ENCODE data around the gene GPR50. TPM values are rescaled to one million over a fixed set of nuclear protein-coding genes. Genes with fewer than 3 reads are reported as not detected.

Gene GPR50
- total RNA-seq: not detected

GRCh38 chrX:151176231-151176750, at the start of gene GPR50:
TSS of gene GPR50 (plus strand) at chrX:151176584. CDS start at chrX:151176722, 138 bp downstream.
- H3K9me3 ChIP-seq: no peaks in the 10 kb centered on the region
- ATAC-seq (no peak), DNase-seq (no peak)
- in situ Hi-C loops (cut with MboI; ENCODE audit: low sequenced_read_pairs in 4 of 4): no loop called here
- H3K36me3 ChIP-seq: no peaks in the 10 kb centered on the region
- H3K4me1 ChIP-seq: no peaks in the 10 kb centered on the region
- TF ChIP-seq, protein P1, sequence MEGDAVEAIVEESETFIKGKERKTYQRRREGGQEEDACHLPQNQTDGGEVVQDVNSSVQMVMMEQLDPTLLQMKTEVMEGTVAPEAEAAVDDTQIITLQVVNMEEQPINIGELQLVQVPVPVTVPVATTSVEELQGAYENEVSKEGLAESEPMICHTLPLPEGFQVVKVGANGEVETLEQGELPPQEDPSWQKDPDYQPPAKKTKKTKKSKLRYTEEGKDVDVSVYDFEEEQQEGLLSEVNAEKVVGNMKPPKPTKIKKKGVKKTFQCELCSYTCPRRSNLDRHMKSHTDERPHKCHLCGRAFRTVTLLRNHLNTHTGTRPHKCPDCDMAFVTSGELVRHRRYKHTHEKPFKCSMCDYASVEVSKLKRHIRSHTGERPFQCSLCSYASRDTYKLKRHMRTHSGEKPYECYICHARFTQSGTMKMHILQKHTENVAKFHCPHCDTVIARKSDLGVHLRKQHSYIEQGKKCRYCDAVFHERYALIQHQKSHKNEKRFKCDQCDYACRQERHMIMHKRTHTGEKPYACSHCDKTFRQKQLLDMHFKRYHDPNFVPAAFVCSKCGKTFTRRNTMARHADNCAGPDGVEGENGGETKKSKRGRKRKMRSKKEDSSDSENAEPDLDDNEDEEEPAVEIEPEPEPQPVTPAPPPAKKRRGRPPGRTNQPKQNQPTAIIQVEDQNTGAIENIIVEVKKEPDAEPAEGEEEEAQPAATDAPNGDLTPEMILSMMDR (IDR thresholded peaks at IDR 0.05 in 4 of 5, conservative IDR thresholded peaks at IDR 0.05 in 1 of 5): no peak
- no peak for TF ChIP-seq POLR2A (IDR thresholded peaks at IDR 0.05)
- intact Hi-C loops (cut with DNase I; ENCODE audit: low total_unique reads): no loop called here
- H3K27ac ChIP-seq: no peak within 1 kb of the TSS
- H3K4me3 ChIP-seq: no peak within 1 kb of the TSS
- peaks cover 7 to 45% (median 15%) of the 10 kb centered on the region in 3 donors for H3K27me3 ChIP-seq

DNA sequence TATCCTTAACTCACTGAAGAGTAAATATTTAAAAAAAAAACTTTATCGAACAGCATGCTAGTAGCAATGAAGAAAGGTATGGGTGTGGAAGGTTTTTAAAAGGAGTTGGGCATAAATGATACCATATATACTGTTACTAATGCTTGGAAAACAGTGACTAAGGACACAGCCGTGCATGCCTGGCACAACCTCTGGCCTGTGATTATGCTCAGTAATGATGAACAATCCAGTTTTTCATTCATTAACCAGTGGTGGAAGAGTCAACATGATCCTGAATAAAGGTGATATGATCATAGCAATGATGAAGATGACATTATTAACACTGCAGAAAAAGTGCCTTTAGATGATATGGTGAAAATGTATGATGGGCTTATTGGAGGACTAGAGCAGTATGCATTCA, 43.9 kb upstream of the GPR50 start:
- no peaks in the 10 kb centered on the region for H3K9me3 ChIP-seq
- TF ChIP-seq POLR2A (IDR thresholded peaks at IDR 0.05): no peak
- TF ChIP-seq, protein P1 (IDR thresholded peaks at IDR 0.05 in 4 of 5, conservative IDR thresholded peaks at IDR 0.05 in 1 of 5): no peak
- no peak overlapping the region for H3K4me3 ChIP-seq
- H3K36me3 ChIP-seq: no peaks in the 10 kb centered on the region
- ATAC-seq (no peak), DNase-seq (no peak)
- no peak overlapping the region for H3K27ac ChIP-seq
- H3K4me1 ChIP-seq: no peaks in the 10 kb centered on the region
- intact Hi-C loops (cut with DNase I; ENCODE audit: low total_unique reads) (no loop called here), in situ Hi-C loops (cut with MboI; ENCODE audit: low sequenced_read_pairs in 4 of 4) (no loop called here)
- H3K27me3 ChIP-seq: no peaks in the 10 kb centered on the region

- Histone ChIP-seq H3K4me1 (no peaks in the 10 kb centered on the region), H3K27me3 (no peaks in the 10 kb centered on the region), H3K9me3 (no peaks in the 10 kb centered on the region), H3K36me3 (no peaks in the 10 kb centered on the region), H3K27ac (no peak overlapping the region), H3K4me3 (no peak overlapping the region)
- ATAC-seq (peak; percentile 51 to 74), DNase-seq (peak in 1 of 2 donors; percentile 12)
- in situ Hi-C loops (cut with MboI; ENCODE audit: low sequenced_read_pairs in 4 of 4): loop anchor here (10.0 to 25.0 kb wide), 2 partner anchors 533 to 536 kb away; partner anchors contain the start of gene PRRG3 (in 3 of the 4)
- intact Hi-C loops (cut with DNase I; ENCODE audit: low total_unique reads): no loop called here
- TF ChIP-seq, protein P1 (IDR thresholded peaks at IDR 0.05 in 4 of 5, conservative IDR thresholded peaks at IDR 0.05 in 1 of 5): peak; percentile 41 to 71 (median 55)
- no peak for TF ChIP-seq POLR2A (IDR thresholded peaks at IDR 0.05)
Measured at GRCh38 chrX:151151665-151152267, 24.6 kb upstream of the GPR50 start.

- in situ Hi-C loops (cut with MboI; ENCODE audit: low sequenced_read_pairs in 4 of 4) (loop anchor here (10.0 to 25.0 kb wide), 2 partner anchors 532 to 534 kb away; partner anchors contain the start of gene PRRG3 (in 3 of the 4)), intact Hi-C loops (cut with DNase I; ENCODE audit: low total_unique reads) (no loop called here)
- Histone ChIP-seq H3K27me3 (no peaks in the 10 kb centered on the region), H3K9me3 (no peaks in the 10 kb centered on the region), H3K36me3 (no peaks in the 10 kb centered on the region), H3K4me1 (no peaks in the 10 kb centered on the region), H3K27ac (no peak overlapping the region), H3K4me3 (no peak overlapping the region)
- TF ChIP-seq, protein P1 (IDR thresholded peaks at IDR 0.05 in 4 of 5, conservative IDR thresholded peaks at IDR 0.05 in 1 of 5): no peak
- no peak for TF ChIP-seq POLR2A (IDR thresholded peaks at IDR 0.05)
- DNase-seq (no peak), ATAC-seq (no peak)
Measured at GRCh38 chrX:151153086-151153485, 23.3 kb upstream of the GPR50 start.
